GM21619 (cell line): ENCODE data around the gene IRAK1.

Source experiments
- ATAC-seq: cut with Tn5 transposase; IDR thresholded peaks from one replicate; pipeline ENCODE4 v1.9.1; 2021; ENCODE audit not compliant: unreplicated experiment

The IRAK1 gene

DNA sequence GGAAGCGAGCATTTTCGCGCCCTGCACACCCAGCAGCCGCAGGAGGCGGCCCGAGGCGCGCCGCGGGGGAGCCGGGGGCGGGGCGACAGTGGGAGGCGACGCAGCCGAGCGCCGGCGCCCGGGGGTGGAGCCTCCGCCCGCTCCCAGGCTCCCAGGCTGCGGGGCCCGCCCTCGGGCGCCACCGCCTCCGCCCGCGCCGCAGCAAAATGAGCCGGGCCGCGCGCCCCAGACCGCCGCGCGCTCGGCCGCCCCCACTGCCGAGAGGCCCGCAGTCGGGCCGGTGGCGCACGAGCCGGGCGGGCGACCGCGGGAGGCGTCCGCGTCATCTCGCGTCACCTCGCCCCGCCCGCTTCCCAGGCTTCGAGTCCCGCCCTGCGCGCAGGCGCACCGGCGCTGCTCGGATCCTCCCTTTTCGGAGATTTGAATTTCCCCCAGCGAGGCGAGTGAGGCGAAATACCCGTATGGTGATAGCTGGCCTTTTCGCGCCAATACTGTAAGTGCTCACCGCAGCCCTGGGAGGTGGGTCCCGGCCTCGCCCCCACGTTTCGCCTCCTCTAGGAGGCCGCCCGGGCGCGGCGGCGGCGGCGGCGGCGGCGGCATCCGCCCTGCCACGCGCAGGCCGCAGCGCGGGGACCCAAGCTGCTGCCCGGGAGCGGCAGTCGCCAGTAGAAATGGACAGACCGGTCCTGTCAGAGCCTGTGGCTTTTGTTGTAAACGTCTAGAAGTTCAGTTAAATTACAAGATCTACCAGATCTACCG, 47.2 kb downstream of the IRAK1 start, which contains the start of gene TMEM187:
Gene TMEM187, plus strand, starts transcription at position 387 of the 759 bp plus-strand sequence. CDS start 9,309 bp downstream, outside the sequence.
- peak; percentile 38 for ATAC-seq

GRCh38 chrX:153971450-153972367, 48.0 kb downstream of the IRAK1 start, which contains the start of gene HCFC1:
HCFC1 (minus strand) TSS chrX:153971818; CDS start chrX:153970840, 978 bp downstream.
- peak; percentile 33 for ATAC-seq

- ATAC-seq, result peak; percentile 30
These were observed 48.6 kb downstream of the IRAK1 start for GRCh38 chrX:153971124-153971449.

DNA sequence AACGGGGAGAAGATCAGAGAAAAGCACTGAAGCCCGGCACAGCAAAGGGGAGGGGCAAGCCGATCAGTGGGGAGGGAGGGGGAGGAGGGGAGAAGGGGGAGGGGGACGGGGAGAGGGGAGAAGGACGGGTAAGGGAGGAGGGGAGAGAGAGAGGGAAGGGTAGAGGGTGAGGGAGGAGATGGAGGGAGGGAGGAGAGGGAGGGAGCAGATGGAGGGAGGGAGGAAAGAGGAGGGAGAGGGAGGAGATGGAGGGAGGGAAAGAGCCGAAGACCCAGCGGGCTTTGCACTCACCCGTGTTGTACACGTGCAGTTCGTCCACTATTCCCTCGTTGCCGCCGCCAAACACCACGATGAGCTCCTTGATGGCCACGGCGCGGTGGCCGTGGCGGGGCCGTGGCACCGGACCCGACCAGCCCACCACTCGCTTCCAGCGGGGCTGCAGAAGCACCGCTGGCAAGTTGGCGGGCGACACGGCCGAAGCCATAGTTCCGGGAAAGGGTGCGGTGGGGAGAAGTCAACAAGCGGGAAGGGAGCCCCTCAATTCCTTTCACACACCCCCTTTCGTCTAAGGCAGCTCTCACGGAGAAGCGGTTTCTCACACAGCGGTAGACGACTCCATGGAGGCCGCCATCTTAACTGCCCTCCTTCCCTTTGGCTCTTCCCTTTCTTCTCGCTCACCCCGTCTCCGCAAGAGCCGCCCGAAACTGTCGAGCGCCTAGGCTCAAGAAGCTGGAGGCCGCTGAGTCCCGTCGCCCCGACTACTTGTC, 49.2 kb downstream of the IRAK1 start:
- no peak for ATAC-seq

GRCh38 chrX:153969904-153970356, 49.8 kb downstream of the IRAK1 start:
- ATAC-seq, result no peak

GRCh38 chrX:153969125-153969903, 50.4 kb downstream of the IRAK1 start:
- no peak for ATAC-seq

DNA sequence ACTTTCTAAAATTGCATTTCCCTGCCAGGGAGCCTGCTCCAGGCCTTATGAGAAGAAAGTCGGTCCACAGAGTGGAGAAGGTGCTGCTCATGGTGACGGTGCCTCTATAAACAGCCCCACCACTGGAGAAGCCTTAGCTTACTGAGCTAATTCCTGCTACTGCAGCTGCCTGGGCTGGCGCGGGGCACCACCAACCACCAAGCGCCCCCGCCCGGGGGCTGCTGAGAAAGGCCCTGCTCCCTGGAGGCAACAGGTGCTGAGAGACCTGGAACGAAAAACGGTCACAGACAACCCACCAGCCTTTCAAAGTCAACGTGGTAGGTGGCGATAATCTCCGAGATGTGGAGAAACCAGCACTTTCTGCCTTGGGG, 51.0 kb downstream of the IRAK1 start:
- no peak for ATAC-seq

- ATAC-seq, result no peak
These were observed 51.4 kb downstream of the IRAK1 start for GRCh38 chrX:153968255-153968654.

DNA sequence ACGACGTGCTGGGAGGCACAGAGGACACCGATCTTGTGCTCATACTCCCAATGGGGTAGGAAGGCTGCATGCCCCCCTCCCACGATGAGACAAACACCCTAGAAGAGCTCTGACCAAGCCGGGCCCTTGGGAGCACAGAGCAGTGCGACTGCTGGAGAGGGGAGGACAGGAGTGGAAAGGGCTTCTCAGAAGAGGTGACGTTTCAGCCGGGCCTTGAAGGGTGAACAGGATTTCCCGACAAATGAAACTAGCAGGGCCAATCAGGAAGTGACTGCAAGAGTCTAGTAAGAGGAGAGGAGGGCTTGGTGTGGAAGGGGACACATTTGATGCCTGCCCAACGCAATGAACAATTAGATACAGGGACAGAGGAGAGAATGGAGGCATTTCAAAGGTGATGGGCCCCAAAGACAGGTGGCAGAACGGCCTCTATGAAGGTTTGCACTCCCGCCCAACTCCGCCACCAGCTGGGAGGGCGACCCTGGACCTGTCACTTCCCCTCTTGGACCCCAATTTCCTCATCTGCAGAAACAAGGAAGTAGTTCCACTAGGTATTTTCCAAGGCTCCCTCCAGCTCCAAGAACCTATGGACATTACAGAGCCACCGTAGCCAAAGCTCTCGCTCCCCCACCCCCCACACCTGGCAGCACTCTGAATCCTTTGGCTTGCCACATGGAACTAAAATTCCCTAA, 52.0 kb downstream of the IRAK1 start:
- no peak for ATAC-seq

GRCh38 chrX:153966841-153967535, 52.7 kb downstream of the IRAK1 start:
- no peak for ATAC-seq

- no peak for ATAC-seq
These were observed 53.4 kb downstream of the IRAK1 start for GRCh38 chrX:153966283-153966688.

DNA sequence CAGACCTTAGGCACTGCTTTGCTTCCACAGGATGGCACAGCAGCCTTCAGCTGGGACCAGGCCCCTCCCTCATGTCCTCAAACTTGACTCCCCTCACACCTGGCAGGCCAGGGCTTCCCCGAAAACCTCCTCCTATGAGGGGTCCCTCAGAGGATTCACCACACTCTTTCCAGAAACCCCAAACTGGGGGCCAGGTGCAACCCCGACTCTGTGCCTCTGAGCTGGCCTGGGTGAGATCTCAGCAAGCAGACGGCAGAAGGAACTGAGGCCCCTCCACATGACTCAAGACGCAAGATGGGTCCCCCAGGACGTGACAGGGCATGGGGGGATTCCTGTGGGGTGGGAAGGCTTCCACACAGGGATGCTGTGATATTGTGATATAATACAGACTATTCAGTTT, 54.3 kb downstream of the IRAK1 start:
- no peak for ATAC-seq

GRCh38 chrX:153964105-153964504, 55.6 kb downstream of the IRAK1 start:
- no peak for ATAC-seq

GRCh38 chrX:153963546-153963945, 56.2 kb downstream of the IRAK1 start:
- ATAC-seq, result no peak

DNA sequence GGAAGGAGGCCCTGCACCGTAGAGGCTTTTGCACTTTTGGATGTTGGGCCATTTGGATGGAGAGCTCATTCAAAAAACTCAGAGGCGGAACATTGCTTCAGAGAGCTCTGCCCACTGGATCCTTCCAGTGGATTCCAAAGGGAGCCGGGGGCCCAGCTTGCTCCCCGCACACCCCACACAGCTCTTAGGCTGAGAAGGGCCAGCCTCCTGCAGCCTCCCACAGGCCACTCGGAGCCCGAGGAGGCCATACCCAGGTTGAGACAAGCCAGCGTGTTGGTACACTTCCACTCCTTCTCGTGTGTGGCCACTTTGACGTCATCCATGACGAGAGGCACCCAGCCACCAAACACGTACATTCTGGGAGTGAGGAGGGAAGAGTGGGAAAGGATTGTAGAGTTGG, 58.4 kb downstream of the IRAK1 start:
- no peak for ATAC-seq

DNA sequence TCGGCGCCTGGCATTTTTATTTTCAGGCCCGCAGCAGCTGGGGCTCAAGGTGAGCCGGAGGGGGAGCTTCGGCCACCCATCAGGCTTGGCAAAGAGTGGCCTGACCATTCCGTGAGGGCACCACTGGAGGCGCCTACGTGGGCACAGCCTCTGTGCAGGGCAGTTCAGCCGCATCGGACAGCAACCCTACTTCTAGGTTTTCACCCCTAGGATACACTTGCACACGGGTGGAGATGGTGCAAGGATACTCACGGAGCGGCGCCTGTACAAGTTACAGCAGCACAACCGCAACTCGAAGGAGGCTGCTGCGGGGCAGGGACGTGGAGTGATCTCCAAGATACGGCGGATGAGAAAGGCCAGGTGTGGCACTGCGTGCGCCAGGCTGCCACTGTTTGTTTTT, 58.9 kb downstream of the IRAK1 start:
- no peak for ATAC-seq
